Measurements from ENCODE around the gene FBXW5.

FBXW5 gene

DNA sequence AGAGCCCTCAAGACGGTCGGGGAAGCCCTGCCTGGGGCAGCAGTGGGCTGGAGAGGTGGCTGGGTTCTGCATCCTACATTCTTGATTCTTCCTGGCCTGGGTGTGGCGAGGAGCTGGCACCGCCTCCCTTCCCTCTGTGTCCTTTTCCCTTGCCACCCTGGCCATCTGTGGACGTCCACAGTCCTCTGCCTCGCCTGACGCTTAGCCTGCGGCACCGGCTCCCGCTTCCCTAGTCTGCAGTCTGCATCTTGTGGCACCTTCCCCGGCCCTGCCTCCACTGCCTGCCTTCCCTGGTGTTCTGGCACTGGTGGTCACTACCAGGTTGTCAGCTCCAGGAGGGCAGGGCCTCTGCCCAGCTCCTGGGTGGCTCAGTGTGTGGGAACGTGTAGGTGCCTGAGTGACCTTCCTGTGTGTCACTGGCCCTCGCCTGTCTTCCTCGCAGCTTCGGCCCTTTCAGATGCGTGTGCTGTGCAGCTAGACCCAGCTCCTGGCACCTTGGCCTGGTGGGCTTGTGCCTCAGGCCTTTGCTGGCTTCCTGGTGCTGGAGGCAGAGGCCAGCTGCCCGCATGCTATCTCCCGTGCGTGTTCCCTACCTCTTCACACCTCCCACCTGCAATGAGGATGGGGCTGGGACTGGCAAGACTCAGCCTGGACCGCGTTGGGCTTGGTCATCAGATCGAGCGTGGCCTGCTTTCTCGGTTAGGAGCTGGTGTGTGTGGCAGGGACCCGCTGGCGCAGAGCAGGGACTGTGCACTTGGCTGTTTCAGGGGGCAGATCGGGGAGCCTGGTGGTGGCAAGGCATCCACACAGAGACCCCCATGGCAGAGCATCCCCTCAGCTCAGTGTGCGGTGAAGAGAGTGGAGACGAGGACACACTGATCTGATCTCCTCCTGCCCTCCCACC is 37.3 kb downstream of the FBXW5 start:
- Mint-ChIP-seq H3K36me3 (peaks cover 100% of the 10 kb centered on the region), H3K4me1 (peaks cover 30% of the 10 kb centered on the region), H3K9me3 (no peaks in the 10 kb centered on the region), H3K4me3 (no peak overlapping the region), H3K27ac (peak overlapping the region; percentile 85)
- DNase-seq (ENCODE audit: low spot score in 2 of 2) = no peak
- no peak for ATAC-seq

DNA sequence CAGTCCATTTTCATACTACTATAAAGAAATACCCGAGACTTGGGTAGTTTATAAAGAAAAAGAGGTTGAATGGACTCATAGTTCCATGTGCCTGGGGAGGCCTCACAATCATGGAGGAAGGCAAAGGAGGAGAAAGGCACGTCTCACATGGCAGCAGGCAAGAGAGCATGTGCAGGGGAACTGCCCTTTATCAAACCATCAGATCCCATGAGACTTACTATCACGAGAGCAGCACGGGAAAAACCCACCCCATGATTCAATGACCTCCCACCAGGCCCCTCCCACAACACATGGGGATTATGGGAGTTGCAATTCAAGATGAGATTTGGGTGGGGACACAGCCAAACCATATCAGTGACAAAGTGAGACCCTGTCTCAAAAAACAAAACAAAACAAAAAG is 38.3 kb downstream of the FBXW5 start:
- Mint-ChIP-seq H3K9me3 (no peaks in the 10 kb centered on the region), H3K4me3 (no peak overlapping the region), H3K36me3 (peaks cover 100% of the 10 kb centered on the region), H3K4me1 (peaks cover 40% of the 10 kb centered on the region), H3K27ac (peak overlapping the region; percentile 85)
- ATAC-seq (no peak), DNase-seq (ENCODE audit: low spot score in 2 of 2) (no peak)

DNA sequence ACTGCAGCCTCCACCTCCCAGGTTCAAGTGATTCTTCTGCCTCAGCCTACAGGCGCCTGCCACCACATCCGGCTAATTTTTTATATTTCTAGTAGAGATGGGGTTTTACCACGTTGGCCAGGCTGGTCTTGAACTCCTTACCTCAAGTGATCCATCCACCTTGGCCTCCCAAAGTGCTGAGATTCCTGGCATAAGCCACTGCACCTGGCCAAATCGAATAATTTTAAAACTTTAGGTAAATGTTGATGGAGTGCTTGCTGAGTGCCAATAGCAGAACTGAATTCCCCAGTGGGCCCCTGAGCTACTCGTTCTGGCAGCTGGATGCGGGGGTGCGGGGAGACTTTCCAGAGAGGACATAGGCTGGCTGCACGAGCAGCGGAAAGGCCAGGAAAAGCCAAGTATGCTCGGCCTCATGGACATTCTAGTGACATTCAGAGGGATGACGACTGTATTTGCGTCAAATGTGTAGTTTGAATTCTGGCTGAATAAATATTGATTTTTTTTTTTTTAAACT is 41.4 kb downstream of the FBXW5 start:
- ATAC-seq = no peak
- Mint-ChIP-seq H3K4me3 (peak overlapping the region; percentile 69), H3K27ac (peak overlapping the region; percentile 89), H3K36me3 (peaks cover 100% of the 10 kb centered on the region), H3K4me1 (peaks cover 53% of the 10 kb centered on the region), H3K9me3 (no peaks in the 10 kb centered on the region)
- no peak for DNase-seq (ENCODE audit: low spot score in 2 of 2)

DNA sequence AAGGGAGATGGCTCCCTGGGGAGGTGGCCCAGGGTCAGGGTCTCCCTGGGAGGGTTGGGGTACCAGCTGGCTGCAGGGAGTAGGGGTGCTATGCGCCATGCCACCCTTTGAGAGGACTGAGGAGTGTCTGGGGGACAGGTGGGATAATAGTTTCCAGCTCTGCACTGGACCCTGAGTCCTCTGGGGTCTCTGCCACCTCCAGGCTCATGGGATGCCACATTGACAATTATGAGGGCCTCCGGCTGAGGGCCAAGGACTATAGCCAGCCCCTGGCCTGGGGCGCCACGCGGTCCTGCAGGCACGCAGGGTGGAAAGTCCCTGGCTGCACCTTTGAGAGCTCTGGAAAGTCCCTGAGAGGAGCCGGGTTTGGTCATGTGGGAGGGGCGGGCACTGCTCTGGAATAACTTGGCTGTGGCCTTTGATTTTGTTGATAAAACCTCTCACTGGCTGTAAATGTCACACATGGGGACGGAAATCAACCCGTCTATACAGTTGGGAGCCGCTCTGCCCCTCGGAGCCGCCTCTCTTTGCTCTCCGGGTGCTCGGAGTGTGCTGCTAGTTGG is 42.2 kb downstream of the FBXW5 start:
- Mint-ChIP-seq H3K4me1 (peaks cover 53% of the 10 kb centered on the region), H3K27ac (peak overlapping the region; percentile 89), H3K4me3 (peak overlapping the region; percentile 69), H3K9me3 (no peaks in the 10 kb centered on the region), H3K36me3 (peaks cover 94% of the 10 kb centered on the region)
- ATAC-seq (peak; percentile 90), DNase-seq (ENCODE audit: low spot score in 2 of 2) (peak; percentile 68 to 92)

DNA sequence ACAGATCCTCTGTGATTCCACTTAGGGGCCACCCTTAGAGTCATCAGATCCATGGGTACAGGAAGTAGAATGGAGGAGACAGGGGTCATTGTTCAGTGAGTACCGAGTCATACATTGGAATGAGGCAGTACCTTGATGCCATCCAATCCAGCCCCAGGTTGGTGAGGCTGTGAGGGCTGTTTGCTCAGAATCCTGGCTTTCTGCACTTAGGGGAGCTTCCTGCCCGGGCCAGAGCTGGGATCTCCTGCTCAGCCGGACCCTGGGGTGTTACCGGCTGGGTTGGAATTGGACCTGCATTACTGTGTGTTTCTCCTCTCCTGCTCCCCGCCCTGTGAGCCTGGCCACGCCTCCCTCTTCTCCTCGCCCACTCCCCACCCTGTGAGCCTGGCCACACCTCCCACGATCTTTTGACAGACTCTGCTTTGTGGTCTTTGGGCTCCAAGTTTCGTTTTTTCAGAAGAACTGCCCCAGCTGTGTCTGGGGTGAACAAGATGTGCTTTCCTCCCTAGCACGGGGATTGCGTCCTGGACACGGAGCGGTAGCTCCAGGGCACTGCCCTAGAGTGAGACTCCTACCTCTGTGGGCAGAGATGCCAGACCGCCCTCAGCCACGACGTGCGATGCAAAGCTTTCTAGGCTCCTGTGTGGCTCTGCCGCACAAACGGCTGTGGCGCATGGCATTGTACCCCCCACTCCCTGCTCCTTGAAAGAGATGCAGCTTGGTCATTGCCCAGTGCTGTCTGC is 42.9 kb downstream of the FBXW5 start:
- DNase-seq (ENCODE audit: low spot score in 2 of 2) = peak; percentile 52 to 87
- H3K27ac Mint-ChIP-seq = peak overlapping the region; percentile 89
- H3K9me3 Mint-ChIP-seq = no peaks in the 10 kb centered on the region
- peak; percentile 83 for ATAC-seq
- H3K36me3 Mint-ChIP-seq = peaks cover 93% of the 10 kb centered on the region
- H3K4me3 Mint-ChIP-seq = peak overlapping the region; percentile 69
- peaks cover 53% of the 10 kb centered on the region for H3K4me1 Mint-ChIP-seq

DNA sequence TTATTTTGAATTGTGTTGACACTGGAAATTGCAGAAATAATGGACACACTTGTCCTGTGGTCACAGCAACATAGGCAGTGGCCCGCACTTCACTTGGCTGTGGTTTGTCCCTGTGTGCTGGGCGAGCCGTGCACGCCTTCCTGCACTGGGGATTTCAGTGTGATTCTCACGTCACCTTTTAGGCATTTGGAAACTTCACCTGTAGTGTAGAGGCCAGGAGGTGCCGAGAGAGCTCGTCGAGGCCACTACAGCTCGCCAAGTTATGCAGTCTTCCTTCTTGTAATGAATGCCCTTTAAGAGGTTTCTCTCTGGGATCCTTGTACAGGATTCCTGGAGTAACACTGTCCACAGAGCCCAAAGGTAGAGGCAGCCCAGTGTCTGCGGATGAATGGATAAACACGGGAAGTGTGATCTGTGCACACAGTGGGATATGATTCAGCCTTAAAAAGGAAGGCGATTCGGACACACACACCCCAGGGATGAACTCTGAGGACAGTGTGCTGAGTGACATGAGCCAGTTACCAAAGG is 43.5 kb downstream of the FBXW5 start:
- H3K4me1 Mint-ChIP-seq = peaks cover 53% of the 10 kb centered on the region
- peak overlapping the region; percentile 69 for H3K4me3 Mint-ChIP-seq
- peak overlapping the region; percentile 89 for H3K27ac Mint-ChIP-seq
- peaks cover 89% of the 10 kb centered on the region for H3K36me3 Mint-ChIP-seq
- ATAC-seq (no peak), DNase-seq (ENCODE audit: low spot score in 2 of 2) (no peak)
- no peaks in the 10 kb centered on the region for H3K9me3 Mint-ChIP-seq

DNA sequence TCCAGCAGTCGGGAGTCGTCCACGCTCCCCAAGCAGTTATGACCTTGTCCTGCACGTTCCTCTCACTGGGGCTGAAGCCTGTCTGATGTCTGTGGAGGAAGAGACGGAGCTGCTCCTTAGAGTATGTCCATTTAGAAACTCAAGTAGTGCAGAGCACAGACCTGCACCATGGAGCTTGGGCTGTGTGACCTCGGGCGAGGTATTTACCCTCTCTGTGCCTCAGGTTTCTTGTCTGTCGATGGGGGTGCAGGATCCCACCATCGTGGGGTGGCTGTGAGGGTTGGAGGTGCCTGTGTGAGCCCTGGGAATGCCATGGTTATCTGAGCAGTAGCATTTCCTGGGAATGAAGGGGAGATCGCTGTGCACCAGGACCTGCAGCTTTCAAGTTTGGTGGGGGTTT is 44.0 kb downstream of the FBXW5 start:
- Mint-ChIP-seq H3K4me1 (peaks cover 53% of the 10 kb centered on the region), H3K36me3 (peaks cover 89% of the 10 kb centered on the region), H3K9me3 (no peaks in the 10 kb centered on the region), H3K27ac (peak overlapping the region; percentile 89), H3K4me3 (peak overlapping the region; percentile 69)
- DNase-seq (ENCODE audit: low spot score in 2 of 2) (no peak), ATAC-seq (no peak)

DNA sequence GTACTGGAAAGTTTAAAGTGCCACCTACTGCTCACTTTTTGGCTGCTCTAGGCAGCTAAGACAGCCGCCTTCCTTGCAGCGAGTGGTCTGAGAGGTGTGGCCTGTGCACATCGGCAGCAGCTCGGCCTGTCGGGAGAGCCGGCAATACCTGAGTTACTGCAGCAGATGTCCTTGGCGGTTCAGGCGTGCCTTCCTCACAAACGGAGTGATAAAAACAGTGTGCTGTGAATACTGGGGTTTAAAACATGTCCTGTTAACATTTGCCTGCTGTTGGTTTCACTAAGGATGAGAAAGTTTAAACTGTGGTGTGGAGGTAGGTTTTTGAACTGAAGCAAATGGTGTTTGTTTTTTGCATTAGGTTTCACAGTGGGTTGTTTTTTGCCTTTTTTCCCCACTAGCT is 45.3 kb downstream of the FBXW5 start:
- Mint-ChIP-seq H3K4me3 (no peak overlapping the region), H3K9me3 (no peaks in the 10 kb centered on the region), H3K36me3 (peaks cover 89% of the 10 kb centered on the region), H3K4me1 (peaks cover 50% of the 10 kb centered on the region), H3K27ac (peak overlapping the region; percentile 89)
- DNase-seq (ENCODE audit: low spot score in 2 of 2) = no peak
- no peak for ATAC-seq

DNA sequence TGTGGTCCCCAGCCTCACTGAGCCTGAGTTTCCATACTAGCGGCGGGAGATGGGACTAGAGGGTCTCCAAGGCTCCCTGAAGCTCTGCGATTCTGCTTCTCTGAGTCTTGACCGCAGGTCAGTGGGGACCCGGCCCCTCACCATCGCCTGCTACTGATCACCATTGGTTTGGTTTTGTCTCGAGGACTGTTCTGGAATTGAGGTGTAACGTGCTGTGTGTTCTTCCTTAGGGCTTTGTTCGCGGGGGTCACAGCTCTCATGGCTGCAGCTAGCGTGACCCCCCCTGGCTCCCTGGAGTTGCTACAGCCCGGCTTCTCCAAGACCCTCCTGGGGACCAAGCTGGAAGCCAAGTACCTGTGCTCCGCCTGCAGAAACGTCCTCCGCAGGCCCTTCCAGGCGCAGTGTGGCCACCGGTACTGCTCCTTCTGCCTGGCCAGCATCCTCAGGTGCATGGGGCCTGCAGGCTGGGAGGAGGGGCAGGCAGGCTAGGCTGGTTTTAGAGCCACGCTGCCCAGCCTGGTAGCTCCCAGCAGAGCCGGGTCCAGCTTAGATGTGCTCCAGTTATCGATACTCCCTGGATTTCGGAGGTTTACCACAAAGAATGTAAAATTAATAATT is 45.9 kb downstream of the FBXW5 start:
- ATAC-seq (no peak), DNase-seq (ENCODE audit: low spot score in 2 of 2) (no peak)
- peak overlapping the region; percentile 40 for H3K27ac Mint-ChIP-seq
- no peaks in the 10 kb centered on the region for H3K9me3 Mint-ChIP-seq
- H3K36me3 Mint-ChIP-seq = peaks cover 87% of the 10 kb centered on the region
- no peak overlapping the region for H3K4me3 Mint-ChIP-seq
- H3K4me1 Mint-ChIP-seq = peaks cover 53% of the 10 kb centered on the region

DNA sequence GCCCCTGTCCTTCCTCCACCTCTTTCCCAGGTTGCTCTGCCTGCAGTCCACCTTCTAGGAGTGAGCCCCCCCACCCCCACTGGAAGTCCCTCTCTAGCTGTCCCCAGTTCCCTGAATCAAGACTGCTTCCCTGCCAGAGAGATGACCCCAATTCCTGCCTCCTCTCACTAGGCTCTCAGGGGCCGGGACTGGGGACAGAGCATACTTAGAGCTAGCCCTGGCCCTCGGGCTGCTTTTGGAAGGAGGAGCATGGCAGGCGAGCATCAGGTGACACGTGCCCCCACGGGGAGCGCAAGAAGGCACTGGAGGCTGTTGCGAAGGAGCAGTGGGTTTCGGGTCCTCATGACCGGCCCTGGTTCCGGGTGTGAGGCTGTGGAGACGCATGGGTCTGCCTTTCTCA is 48.5 kb downstream of the FBXW5 start:
- Mint-ChIP-seq H3K9me3 (no peaks in the 10 kb centered on the region), H3K4me1 (peaks cover 35% of the 10 kb centered on the region)

DNA sequence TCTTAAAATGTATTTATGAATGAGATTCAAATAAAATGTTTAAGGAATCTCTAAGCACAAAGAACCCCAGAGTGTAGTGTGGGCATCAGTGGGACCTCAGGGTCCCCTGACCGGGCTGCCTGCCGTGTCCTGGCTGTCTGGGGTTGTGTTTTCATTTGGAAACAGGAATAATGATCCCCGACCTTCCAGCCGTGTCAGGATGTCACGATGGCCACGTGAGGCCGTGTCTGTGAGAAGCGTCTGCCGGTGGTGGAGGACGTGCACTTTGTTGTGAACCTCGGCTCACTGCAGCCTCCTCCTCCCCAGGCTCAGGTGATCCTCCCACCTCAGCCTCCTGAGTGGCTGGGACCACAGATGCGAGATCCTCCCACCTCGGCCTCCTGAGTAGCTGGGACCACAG is 53.9 kb downstream of the FBXW5 start:
- Mint-ChIP-seq H3K9me3 (no peaks in the 10 kb centered on the region), H3K27ac (no peak overlapping the region), H3K4me1 (peaks cover 32% of the 10 kb centered on the region), H3K4me3 (no peak overlapping the region), H3K36me3 (peaks cover 78% of the 10 kb centered on the region)
- DNase-seq (ENCODE audit: low spot score in 2 of 2) = no peak
- ATAC-seq = no peak

More for the DNA sequence above, 48.5 kb downstream of the FBXW5 start:
- no peak for DNase-seq (ENCODE audit: low spot score in 2 of 2)
- ATAC-seq = no peak
- Mint-ChIP-seq H3K36me3 (peaks cover 86% of the 10 kb centered on the region), H3K4me3 (no peak overlapping the region), H3K27ac (peak overlapping the region; percentile 80)
